ENCODE measurements around the gene RPL13A. TPM values are rescaled to one million over a fixed set of nuclear protein-coding genes. Genes with fewer than 3 reads are reported as not detected.

Gene RPL13A
- total RNA-seq, 6 experiments from 2014 or later = 2,015 to 2,373 (median 2,179) TPM

GRCh38 chr19:49520705-49521319, 33.4 kb downstream of the RPL13A start:
- Mint-ChIP-seq H3K36me3 (ENCODE audit: low read depth) (peaks cover 5% of the 10 kb centered on the region; the same call in 1 of the 2 replicates), H3K9me3 (no peaks in the 10 kb centered on the region), H3K27ac (no peak overlapping the region), H3K4me3 (no peak overlapping the region), H3K27me3 (ENCODE audit: insufficient read depth) (peaks cover under 1% of the 10 kb centered on the region; the same call in 1 of the 2 replicates), H3K4me1 (ENCODE audit: low read depth) (no peaks in the 10 kb centered on the region)
- DNase-seq = no peak
- no peak for TF ChIP-seq CTCF (IDR thresholded peaks at IDR 0.05)

- no peak for TF ChIP-seq CTCF (IDR thresholded peaks at IDR 0.05)
- Mint-ChIP-seq H3K27me3 (ENCODE audit: insufficient read depth) (peaks cover 2% of the 10 kb centered on the region), H3K4me1 (ENCODE audit: low read depth) (peaks cover 20% of the 10 kb centered on the region), H3K36me3 (ENCODE audit: low read depth) (peaks cover 23% of the 10 kb centered on the region), H3K27ac (no peak overlapping the region), H3K9me3 (no peaks in the 10 kb centered on the region), H3K4me3 (no peak overlapping the region)
- no peak for DNase-seq
Observed at GRCh38 chr19:49524812-49525455, 37.5 kb downstream of the RPL13A start.

- TF ChIP-seq CTCF (IDR thresholded peaks at IDR 0.05) = no peak
Observed at GRCh38 chr19:49528211-49528771, 40.9 kb downstream of the RPL13A start.

GRCh38 chr19:49530708-49531107, 43.3 kb downstream of the RPL13A start:
- no peak for TF ChIP-seq CTCF (IDR thresholded peaks at IDR 0.05)
- no peaks in the 10 kb centered on the region for H3K9me3 Mint-ChIP-seq
- peaks cover 37% of the 10 kb centered on the region for H3K36me3 Mint-ChIP-seq (ENCODE audit: low read depth)

More at GRCh38 chr19:49528211-49528771, 40.9 kb downstream of the RPL13A start:
- H3K4me3 Mint-ChIP-seq = peak overlapping the region; percentile 90
- peaks cover 5% of the 10 kb centered on the region for H3K27me3 Mint-ChIP-seq (ENCODE audit: insufficient read depth)
- DNase-seq = no peak
- no peaks in the 10 kb centered on the region for H3K9me3 Mint-ChIP-seq
- peaks cover 31% of the 10 kb centered on the region for H3K36me3 Mint-ChIP-seq (ENCODE audit: low read depth)
- peak overlapping the region; percentile 97 for H3K27ac Mint-ChIP-seq
- H3K4me1 Mint-ChIP-seq (ENCODE audit: low read depth) = peaks cover 27% of the 10 kb centered on the region

GRCh38 chr19:49533551-49534488, 46.4 kb downstream of the RPL13A start:
- peaks cover 22% of the 10 kb centered on the region for H3K4me1 Mint-ChIP-seq (ENCODE audit: low read depth)
- H3K4me3 Mint-ChIP-seq = peak overlapping the region; percentile 69
- H3K27me3 Mint-ChIP-seq (ENCODE audit: insufficient read depth) = peaks cover 9% of the 10 kb centered on the region
- H3K9me3 Mint-ChIP-seq = no peaks in the 10 kb centered on the region
- peak overlapping the region; percentile 70 for H3K27ac Mint-ChIP-seq
- TF ChIP-seq CTCF (IDR thresholded peaks at IDR 0.05) = 0 out of 2 replicates have a peak, but pooled peaks have one; percentile 23
- peaks cover 25% of the 10 kb centered on the region; the same call in 1 of the 2 replicates for H3K36me3 Mint-ChIP-seq (ENCODE audit: low read depth)
- no peak for DNase-seq

More at GRCh38 chr19:49530708-49531107, 43.3 kb downstream of the RPL13A start:
- Mint-ChIP-seq H3K27ac (no peak overlapping the region), H3K4me3 (no peak overlapping the region), H3K4me1 (ENCODE audit: low read depth) (peaks cover 34% of the 10 kb centered on the region), H3K27me3 (ENCODE audit: insufficient read depth) (peaks cover 10% of the 10 kb centered on the region)
- DNase-seq = no peak

All from HFFc6 (cell line).